ENCODE measurements around the gene DYNLT1. TPM values are rescaled to one million over a fixed set of nuclear protein-coding genes. Genes with fewer than 3 reads are reported as not detected.

DYNLT1 gene
- 251 and 274 TPM in 2 replicates for total RNA-seq

DNA sequence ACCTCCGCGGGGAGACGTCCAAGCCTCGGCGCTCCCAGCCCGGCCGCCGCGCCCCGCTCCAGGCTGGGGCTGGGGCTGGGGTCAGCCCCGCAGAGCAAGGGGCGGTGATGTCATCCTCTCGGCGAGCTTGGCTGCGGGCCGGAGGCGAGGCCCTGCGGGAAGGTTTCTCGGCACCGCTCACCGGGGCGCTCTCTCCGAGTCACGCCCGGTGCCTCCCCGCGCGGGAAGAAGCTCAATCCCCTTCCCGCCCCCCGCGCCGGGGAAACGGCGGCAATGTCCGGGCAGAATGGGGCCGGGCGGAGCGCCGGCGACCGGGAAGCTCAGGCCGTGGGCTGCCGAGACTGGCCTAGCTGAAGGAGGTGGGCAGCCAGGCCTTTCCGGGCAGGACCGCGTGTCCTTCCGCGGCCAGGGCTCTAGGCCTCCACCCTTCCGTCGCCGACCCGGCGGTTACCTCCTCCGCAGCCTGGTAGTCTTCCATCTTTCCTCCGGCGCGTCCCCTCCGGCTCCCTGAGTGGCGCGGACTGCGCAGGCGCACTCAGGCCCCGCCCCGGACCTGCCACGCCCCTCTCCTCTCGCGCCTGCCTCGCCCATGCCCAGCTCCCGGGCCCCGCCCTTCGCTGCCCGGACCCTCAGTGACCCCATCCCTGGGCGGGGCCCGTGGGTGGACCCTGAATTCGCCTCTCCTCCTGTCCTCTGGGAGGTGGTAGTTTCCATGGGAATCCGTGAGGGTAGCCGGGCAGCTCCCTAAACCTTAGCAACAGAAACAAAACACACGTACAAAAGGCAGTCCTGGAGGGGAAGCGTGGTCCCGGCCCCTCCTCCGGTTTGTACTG is at the start of gene DYNLT1:
Gene DYNLT1 (minus strand): TSS at position 513 of the 833 bp plus-strand sequence. CDS start 35 bp downstream, at position 478.

DNA sequence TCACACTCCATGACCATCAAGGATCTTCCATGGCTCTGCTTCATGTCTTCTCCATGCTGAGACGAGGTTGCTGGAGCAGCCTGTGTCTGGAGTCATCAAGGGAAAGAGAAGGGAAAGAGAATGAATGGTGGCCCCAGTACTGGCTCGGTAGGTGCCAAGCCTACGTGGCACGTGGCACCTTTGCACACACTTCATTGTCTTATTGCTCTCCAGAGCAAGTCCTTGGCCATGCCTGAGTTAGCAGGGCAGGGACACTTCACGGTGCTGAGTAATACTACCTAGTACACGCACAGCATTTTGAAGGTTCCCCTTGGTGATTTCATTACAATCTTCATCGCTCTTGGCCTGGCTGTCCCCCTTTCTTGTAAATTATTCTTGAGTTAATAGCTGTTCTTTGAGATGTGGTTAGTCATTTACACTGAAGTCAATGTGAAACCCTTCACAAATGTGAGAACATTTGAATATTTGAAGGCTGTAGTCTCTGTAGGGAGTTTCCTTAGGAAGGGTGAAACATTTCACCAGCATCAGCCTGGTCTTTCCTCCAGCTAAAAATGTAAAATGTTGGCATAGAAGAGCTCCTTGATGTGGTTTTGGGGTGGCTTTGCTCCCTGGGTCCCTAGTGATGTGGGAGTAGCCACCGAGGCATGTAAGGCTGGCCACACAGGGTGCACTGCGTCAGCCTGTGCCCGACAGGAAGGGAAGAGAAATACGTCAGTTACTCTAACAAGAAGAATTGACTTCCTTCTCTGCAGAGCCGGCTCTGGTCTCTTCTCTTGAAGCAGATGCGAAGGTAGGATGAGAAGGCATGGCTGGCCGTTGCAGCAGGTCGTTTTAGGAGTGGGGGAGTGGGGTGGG is 5.0 kb upstream of the DYNLT1 start, which contains the start of gene SYTL3:
Gene SYTL3 (plus strand): TSS at position 766 of the 855 bp plus-strand sequence. CDS start 13,215 bp downstream, outside the sequence.

Other genes with a start within 250 kb of the DYNLT1 start
- 24.7 and 25.9 TPM in 2 replicates for gene TMEM181, start 84.7 kb downstream of the DYNLT1 start, total RNA-seq
- 10.0 and 11.2 TPM in 2 replicates for gene SYTL3, start 5.3 kb upstream of the DYNLT1 start, total RNA-seq
- 103 and 110 TPM in 2 replicates for gene EZR, start 174.6 kb upstream of the DYNLT1 start, total RNA-seq